Lower lobe of right lung (tissue), 2 donors: ENCODE results near the gene SREBF1. TPM values are rescaled to one million over a fixed set of nuclear protein-coding genes. Genes with fewer than 3 reads are reported as not detected.

Experiments
- ATAC-seq, 2 donors: fragments of 200-7000 bp; cut with Tn5 transposase; one replicate each; pipeline ENCODE4 v1.9.1; 2020 to 2022; ENCODE audit warnings: mild to moderate bottlenecking in 2 of 2, moderate library complexity in 2 of 2
- DNase-seq: peaks from one replicate; pipeline ENCODE4 v3.0.0-alpha.2; 2020
- H3K27ac ChIP-seq: fragments of 200-600 bp; one replicate; pipeline ENCODE4 v1.8.0; 2022
- H3K27me3 ChIP-seq: fragments of 200-600 bp; one replicate; pipeline ENCODE4 v1.8.0; 2022; ENCODE audit warnings: low read depth
- H3K36me3 ChIP-seq: fragments of 200-600 bp; one replicate; pipeline ENCODE4 v1.8.0; 2022; ENCODE audit warnings: mild to moderate bottlenecking
- H3K4me1 ChIP-seq: fragments of 200-600 bp; one replicate; pipeline ENCODE4 v1.8.0; 2022
- H3K4me3 ChIP-seq: fragments of 200-600 bp; one replicate; pipeline ENCODE4 v1.8.0; 2022; ENCODE audit warnings: mild to moderate bottlenecking
- H3K9me3 ChIP-seq: fragments of 200-600 bp; one replicate; pipeline ENCODE4 v1.8.0; 2022
- CTCF ChIP-seq: fragments of 200-600 bp; IDR thresholded peaks from one replicate; pipeline ENCODE4 v1.8.0; 2022; ENCODE audit warnings: antibody characterized with exemption, mild to moderate bottlenecking
- intact Hi-C: fragments of 100-400 bp; cut with DNase I; formaldehyde crosslinking; loops from one replicate; pipeline ENCODE4 v1.11.0; 2022
- total RNA-seq: library from RNA; stranded (reverse); fragmentation: NEBNext Ultra II Directional; extraction: Animal tissue kit (Norgen Biotek cat#: 25700); gene quantifications from one replicate; pipeline ENCODE4 v1.2.1, GENCODE V29; 2021
- donor health status: DM: no; HTN: yes; CAD: no; lungs with severe emphysema.

Gene SREBF1
- total RNA-seq, 1 donor from 2014 or later: 77.2 TPM

- H3K4me1 ChIP-seq: peaks cover 75% of the 10 kb centered on the region
- intact Hi-C loops: no loop called here
These were observed 9.9 kb upstream of the SREBF1 start for GRCh38 chr17:17846645-17847044.

GRCh38 chr17:17846003-17846402, 9.2 kb upstream of the SREBF1 start:
- no peak overlapping the region for H3K4me3 ChIP-seq
- H3K4me1 ChIP-seq: peaks cover 75% of the 10 kb centered on the region
- no peaks in the 10 kb centered on the region for H3K9me3 ChIP-seq
- peaks cover 9% of the 10 kb centered on the region for H3K36me3 ChIP-seq
- no peak for ATAC-seq
- intact Hi-C loops: no loop called here
- H3K27ac ChIP-seq: no peak overlapping the region
- H3K27me3 ChIP-seq: no peaks in the 10 kb centered on the region
- no peak for TF ChIP-seq CTCF
- no peak for DNase-seq

More at GRCh38 chr17:17846645-17847044, 9.9 kb upstream of the SREBF1 start:
- Histone ChIP-seq H3K36me3 (peaks cover 9% of the 10 kb centered on the region), H3K4me3 (no peak overlapping the region), H3K27ac (no peak overlapping the region), H3K27me3 (no peaks in the 10 kb centered on the region), H3K9me3 (no peaks in the 10 kb centered on the region)
- TF ChIP-seq CTCF: no peak
- ATAC-seq (no peak), DNase-seq (no peak)

- peaks cover 74% of the 10 kb centered on the region for H3K4me1 ChIP-seq
- H3K27ac ChIP-seq: no peak overlapping the region
- no peak for DNase-seq
- ATAC-seq: no peak
- TF ChIP-seq CTCF: no peak
- no peaks in the 10 kb centered on the region for H3K9me3 ChIP-seq
- peaks cover 9% of the 10 kb centered on the region for H3K36me3 ChIP-seq
- H3K27me3 ChIP-seq: no peaks in the 10 kb centered on the region
- no peak overlapping the region for H3K4me3 ChIP-seq
- intact Hi-C loops: no loop called here
These were observed 8.4 kb upstream of the SREBF1 start for GRCh38 chr17:17845046-17845775.

DNA sequence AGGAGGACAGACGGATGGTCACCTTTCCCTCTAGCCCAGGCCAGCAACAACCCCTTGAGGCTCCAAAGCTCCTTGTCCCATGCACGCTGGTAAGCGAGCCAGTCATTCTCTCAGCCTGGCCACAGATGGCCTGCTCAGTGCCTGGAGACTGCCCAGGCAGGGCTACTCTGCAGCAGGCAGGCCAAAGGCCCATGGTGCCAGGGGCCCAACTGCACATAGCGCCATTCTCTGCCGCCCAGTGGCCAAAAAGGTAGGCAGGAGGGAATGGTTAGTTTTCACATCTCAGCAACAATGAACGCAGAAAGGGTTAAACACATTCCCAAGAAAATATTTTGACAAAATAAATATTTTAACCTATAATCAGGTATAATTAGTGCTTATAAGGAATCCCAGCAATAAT, 7.7 kb upstream of the SREBF1 start:
- H3K36me3 ChIP-seq: peaks cover 9% of the 10 kb centered on the region
- DNase-seq (no peak), ATAC-seq (no peak)
- intact Hi-C loops: no loop called here
- H3K27ac ChIP-seq: no peak overlapping the region
- peaks cover 71% of the 10 kb centered on the region for H3K4me1 ChIP-seq
- no peaks in the 10 kb centered on the region for H3K9me3 ChIP-seq
- no peaks in the 10 kb centered on the region for H3K27me3 ChIP-seq
- H3K4me3 ChIP-seq: no peak overlapping the region
- TF ChIP-seq CTCF: no peak

- Histone ChIP-seq H3K9me3 (no peaks in the 10 kb centered on the region), H3K4me3 (no peak overlapping the region), H3K27ac (no peak overlapping the region), H3K27me3 (no peaks in the 10 kb centered on the region), H3K4me1 (peaks cover 71% of the 10 kb centered on the region), H3K36me3 (peaks cover 9% of the 10 kb centered on the region)
- DNase-seq: no peak
- no peak for ATAC-seq
- intact Hi-C loops: no loop called here
- no peak for TF ChIP-seq CTCF
These were observed 7.3 kb upstream of the SREBF1 start for GRCh38 chr17:17844079-17844478.
